Cortex of kidney (tissue), 1 donor: ENCODE measurements around the gene RORB.

Experiments used
- DNase-seq: peaks from one replicate; lab custom pipeline; 2025; lab: John Stamatoyannopoulos, UW

RORB gene

DNA sequence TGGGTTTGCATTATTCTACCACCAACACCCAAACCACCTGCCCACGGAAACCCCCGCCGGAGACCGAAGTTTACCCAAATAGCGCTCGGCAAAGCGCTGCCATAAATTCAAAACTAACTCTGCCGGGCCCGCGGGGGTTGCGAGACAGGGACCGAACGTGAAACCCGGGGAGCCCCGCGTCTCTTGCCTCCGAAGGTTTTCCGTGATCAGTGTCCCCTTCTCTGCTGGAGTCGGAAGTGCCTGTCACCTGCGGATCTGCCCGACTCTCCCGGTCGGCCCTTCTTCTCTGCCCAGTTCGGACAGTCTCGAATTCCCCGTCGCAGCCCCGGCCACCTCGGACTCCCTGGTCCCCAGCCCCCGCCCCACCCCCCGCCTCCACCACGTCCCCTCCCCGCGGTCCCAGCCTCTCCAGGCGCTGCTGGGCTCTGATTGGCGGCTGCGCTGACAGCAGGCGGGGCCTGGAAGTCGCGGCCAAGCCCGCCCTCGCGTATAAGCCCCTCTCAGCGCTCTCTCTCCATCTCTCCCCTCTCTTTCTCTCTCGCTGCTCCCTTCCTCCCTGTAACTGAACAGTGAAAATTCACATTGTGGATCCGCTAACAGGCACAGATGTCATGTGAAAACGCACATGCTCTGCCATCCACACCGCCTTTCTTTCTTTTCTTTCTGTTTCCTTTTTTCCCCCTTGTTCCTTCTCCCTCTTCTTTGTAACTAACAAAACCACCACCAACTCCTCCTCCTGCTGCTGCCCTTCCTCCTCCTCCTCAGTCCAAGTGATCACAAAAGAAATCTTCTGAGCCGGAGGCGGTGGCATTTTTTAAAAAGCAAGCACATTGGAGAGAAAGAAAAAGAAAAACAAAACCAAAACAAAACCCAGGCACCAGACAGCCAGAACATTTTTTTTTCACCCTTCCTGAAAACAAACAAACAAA lies at the start of gene RORB:
TSS of gene RORB (plus strand) at position 517 of the 929 bp plus-strand sequence. CDS start 642 bp downstream, outside the sequence.
- DNase-seq: no peak

DNA sequence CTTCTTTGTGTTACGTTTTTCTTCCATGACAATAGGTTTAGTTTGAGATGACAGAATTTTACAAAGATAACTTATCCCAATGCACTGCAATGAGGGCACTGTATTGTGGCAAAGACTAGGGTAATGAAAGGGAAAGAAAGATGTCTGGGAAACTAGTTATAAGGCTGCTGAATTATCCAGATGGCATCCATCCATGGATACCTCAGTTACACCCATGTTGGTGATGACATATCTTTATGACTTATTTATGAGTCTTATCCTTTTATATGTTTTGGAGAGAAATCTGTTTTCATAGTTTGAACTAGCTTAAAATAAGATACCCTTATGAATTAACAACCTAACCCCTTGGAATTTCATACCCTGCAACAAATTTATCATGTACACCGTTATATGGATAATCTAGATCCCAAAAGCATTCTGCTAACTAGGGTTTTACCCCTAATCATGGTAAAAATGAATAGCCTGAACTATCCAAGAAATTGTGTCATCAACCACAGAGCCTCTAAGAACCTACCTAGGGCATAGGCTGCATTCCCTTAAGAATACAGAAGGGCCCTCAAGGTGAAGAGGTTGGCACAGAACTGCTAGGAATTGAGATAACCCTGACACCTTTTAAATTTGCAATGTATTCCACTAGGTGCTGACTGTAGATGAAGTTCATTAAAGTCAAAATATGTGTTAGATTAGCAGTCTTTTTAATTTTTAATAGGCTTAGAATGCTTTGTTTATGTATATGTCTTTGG lies 49.5 kb upstream of the RORB start:
- DNase-seq: no peak

DNA sequence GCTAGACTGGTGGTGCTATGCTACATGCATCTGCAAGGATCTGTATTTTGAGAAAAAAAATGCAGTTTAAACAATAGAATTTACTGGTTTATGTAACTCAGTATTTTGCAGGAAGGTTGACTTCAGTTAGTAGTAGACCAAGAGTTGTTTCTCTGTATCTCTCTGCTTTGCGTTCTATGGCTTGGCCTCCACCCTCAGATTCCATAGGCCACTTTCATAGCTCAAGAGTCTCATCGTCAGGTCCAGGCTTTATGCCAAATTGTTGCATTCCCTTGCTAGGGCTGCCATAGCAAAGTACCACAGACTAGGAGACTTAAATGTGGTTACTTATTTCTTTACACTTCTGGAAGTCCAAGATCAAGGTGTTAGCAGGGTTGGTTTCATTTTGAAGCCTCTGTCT lies 48.1 kb upstream of the RORB start:
- no peak for DNase-seq

GRCh38 chr9:74458832-74459231 lies 38.3 kb upstream of the RORB start:
- no peak for DNase-seq

- no peak for DNase-seq
Observed at GRCh38 chr9:74463825-74464224, 33.3 kb upstream of the RORB start.

DNA sequence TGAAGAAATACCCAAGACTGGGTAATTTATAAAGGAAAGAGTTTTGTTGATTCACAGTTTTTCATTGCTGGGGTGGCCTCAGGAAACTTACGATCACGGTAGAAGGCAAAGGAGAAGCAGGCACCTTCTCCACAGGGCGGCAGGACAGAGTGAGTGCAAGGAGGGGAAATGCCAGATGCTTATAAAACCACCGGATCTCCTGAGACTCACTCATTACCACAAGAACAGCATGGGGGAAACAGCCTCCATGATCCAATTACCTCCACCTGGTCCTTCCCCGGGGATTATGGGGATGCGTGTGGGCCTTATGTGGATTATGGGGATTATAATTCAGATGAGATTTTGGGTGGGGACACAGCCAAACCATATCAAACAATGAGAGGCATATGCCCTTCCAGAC lies 18.5 kb upstream of the RORB start:
- DNase-seq: no peak

DNA sequence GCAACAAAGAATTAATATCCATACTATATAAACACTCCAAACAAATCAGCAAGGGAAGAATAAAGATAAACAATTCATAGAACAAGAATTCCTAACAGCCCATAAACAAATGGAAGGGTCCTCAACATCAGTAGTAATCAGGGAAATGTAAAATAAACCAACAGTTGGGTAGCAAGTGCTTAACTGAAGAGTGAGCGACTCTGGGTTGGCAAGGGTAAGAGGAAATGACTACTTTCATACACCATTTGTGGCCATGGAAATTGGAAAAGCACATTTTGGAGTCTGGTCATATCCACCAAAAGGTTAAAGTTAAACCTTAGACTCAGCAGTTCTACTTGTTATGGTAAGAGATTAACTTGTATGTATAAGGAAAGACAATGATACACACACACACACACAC lies 17.4 kb upstream of the RORB start:
- DNase-seq: no peak

- DNase-seq: no peak
Observed at GRCh38 chr9:74487395-74487794, 9.7 kb upstream of the RORB start.

DNA sequence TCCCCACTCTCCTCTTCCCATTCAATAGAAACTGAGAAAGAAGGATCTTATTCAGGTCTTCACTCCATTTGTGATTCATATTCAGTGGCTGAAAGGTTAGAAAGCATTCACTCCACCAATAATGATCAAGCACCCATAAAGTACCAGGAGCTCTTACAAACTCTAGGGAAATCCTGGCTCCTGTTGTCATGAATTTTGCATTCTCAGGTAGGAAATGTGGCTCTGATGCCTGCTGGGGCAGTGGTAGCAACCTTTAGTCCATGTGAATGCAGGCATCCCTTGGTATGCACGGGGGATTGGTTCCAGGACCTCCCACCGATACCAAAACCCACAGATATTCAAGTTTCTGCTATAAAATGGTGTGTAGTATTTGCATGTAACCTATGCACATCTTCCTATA lies 3.6 kb upstream of the RORB start:
- no peak for DNase-seq

DNA sequence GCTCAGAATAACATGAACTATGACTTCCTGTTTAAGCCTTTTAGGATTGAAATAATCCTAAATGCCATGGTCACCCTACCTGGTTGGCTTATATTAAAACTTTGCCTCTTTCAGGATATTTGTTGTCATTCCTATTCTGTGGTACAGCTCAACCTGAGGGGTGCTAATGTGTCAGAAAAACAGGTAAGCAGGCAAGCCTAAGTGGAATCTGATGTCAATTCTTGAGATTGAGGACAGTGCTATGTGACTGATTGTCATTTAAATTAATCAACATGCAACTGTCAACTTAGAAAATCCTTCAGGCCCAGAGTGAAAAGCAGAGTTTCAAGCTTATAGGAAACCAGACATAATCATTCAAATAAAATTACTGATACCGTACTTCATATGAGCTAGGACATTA lies 2.6 kb upstream of the RORB start:
- no peak for DNase-seq

DNA sequence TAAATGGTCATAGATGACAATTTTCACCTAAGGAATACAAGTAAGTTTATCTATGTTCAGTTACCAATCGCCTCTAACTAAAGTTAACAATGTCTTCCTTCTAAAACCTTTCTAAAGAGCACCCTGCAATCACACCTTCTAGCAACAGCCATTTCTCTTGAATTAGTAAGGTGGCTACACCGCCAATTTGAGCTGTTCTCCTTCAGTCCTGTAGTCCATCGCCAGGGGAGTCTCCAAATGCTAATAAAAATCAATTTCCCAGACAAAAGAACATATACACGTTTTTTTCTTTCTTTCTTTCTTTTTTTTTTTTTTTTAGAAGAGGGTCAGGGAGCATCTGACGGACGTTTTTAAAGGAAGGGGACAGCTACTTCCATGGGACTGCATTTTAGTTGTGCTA lies 729 bp upstream of the RORB start:
- DNase-seq: no peak

- no peak for DNase-seq
Observed at GRCh38 chr9:74497748-74498620, 849 bp downstream of the RORB start.

DNA sequence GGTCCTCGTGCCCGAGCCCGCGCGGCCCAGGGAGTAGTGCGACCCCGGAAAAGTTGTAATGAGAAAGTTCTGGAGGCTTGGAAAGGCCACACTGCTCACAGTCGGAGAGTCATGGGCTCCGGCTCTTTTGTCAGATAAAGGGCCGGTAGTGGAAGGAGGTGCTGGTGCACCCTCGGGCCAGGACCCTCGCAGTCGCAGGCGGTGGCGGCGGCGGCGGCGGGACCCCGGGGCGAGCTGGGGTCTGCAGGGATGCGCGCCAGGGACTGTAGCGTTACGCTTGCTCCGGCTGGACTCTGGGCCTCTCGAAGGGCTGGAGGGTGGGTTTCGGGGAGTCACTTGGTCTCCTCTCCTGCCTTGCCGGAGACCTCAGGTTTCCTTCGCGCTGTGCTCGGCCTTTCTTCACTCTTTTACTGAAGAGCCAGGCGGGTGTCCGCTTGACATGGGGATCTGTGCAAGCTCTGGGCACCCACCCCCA lies 1.5 kb downstream of the RORB start:
- DNase-seq: no peak

DNA sequence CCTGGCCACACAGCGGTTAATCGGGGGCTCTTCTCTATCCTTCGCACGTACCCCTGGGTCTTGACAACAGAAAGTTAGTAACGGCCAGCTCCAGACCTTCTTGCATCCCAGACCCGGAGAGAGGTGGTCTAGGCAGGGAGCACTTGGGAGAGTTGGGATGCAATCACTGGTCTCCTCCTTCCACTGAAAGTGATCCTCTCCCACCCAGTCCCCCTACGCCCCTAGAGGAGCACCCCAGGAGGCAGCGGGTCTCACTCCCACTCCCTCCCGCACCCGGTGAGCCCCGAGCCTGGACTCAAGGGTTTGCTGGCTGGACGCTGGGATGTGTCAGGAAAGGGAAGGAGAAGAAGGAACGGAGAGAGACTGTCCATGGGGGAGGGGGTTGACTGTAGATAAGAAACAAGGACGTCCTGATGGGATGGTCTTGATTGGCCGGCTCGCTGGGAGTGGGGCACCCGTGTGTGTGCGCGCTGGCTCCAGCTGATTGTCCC lies 2.0 kb downstream of the RORB start:
- DNase-seq: no peak

DNA sequence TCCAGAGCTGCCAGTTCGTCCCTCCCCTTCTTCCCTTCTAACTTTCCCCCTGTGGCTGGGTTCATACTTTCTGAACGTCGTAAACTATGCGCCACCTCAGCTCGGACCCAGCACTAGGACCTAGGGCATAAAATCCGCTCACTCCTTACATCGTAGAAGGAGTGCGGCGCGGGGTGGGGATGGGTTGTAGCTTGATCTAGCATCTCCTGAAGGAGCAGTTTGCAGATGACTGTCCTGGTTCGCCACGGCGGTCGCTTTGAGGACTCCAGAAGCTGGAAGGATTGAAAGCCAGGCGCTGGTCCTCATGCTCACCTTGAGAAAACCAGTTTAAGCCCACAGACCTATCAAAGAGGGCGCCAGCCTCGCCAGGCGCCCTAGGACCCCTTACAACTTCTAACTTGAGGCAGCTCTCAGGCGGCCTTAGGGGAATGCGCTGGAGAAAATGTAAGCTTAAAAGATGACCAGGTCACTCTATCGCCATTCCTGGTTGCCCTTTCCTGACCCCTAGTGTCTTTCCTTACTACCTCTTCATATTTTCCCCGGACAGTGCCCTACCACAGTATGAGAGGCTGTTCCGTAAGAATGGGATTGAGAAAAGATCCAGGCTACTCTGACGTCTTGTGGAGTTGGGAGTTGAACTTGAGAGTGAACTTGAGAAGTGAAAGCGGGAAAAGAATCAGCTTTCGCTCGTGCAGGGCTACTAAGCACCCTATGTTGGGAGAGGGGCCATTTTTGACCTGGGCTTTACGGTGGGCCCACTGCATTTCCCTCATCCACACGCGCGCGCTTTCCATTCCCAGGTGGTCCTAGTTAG lies 2.8 kb downstream of the RORB start:
- DNase-seq: no peak

DNA sequence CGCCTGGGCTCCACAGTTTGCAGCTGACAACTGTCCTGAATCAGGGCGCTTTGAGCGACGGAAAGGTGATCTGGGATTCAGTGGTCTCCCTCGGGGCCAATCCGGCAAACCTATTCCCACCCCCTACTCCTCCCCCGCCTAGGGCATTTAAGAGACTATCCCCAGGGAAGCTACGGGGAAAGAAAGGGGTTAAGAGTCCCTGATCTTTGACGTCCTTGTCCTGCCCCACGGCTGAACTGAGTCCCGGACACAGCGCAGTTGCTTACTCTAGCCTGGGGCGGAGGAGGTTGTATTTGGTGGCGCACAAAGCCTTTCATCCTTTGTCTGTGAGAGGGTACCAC lies 3.4 kb downstream of the RORB start:
- no peak for DNase-seq

GRCh38 chr9:74501570-74501969 lies 4.4 kb downstream of the RORB start:
- DNase-seq: no peak

DNA sequence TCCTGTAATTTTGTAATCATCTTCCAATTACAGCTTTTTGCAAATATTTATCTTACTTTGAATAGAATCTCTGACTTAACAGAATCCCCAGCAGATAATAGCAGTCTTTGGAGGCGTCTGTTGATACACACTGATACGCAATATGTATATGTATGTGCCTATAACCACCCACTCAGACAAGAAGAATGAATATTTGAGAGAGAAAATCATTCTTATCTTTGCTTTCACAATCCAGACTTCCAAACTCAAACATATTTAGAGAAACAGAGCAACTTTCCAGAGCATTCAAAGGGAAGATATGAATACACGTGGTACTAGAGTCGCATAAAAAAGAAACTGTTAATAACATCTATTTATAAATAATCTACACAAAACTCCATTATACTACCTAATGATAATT lies 6.1 kb downstream of the RORB start:
- no peak for DNase-seq

GRCh38 chr9:74503666-74504065 lies 6.5 kb downstream of the RORB start:
- DNase-seq: no peak

DNA sequence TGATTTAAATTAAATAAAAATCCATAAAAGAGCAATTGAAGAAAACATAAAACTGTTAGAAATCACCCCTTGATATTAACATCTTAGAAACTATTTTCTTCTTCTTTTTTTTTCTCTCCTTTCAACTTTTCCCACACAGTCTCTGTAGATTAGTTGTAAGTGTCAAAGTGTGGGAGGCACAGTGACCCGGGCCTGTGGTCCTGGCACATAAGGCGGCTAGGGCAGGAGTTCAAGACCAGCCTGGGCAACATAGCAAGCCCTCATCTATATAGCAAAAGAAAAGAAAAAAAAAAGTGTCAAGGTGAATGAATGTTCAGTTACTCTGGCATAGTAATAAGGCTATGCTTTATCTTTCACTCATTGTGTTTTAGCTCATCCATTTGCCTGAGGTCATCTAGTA lies 14.2 kb downstream of the RORB start:
- no peak for DNase-seq

- no peak for DNase-seq
Observed at GRCh38 chr9:74512416-74512815, 15.3 kb downstream of the RORB start.
